CD4-positive, alpha-beta T cell treated with Interleukin-6 at 100 ng/mL for 8 hours (primary cell): ENCODE data around the gene ZDHHC11.
"Not testable (repeated sequence)": the region's sequence is repeated elsewhere in the genome, so short reads cannot be mapped to it uniquely, and the experiment has no call there.

Experiments used
- DNase-seq: peaks from one replicate; pipeline ENCODE4 v3.0.0-alpha.2; 2020; ENCODE audit warnings: mixed read lengths, low spot score

Gene ZDHHC11

DNA sequence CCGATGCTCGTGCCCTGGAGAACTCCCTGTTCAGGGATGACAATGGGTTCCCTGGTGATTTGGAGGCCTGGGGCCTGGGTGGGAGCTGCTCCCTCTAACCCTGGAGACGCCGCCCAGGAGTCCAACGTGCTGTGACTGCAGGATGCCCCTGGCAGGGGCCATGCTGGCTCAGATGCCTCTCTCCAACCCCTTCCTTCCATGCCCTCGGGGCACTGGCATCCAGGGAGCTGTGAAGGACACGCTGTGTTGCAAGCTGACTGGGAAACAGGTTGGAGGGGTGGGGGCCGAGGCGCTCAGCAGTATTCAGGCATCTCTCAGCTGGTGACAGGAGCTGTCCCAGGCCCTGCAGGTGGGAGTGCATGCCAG is 75.2 kb downstream of the ZDHHC11 start:
- not testable (repeated sequence) for DNase-seq

DNA sequence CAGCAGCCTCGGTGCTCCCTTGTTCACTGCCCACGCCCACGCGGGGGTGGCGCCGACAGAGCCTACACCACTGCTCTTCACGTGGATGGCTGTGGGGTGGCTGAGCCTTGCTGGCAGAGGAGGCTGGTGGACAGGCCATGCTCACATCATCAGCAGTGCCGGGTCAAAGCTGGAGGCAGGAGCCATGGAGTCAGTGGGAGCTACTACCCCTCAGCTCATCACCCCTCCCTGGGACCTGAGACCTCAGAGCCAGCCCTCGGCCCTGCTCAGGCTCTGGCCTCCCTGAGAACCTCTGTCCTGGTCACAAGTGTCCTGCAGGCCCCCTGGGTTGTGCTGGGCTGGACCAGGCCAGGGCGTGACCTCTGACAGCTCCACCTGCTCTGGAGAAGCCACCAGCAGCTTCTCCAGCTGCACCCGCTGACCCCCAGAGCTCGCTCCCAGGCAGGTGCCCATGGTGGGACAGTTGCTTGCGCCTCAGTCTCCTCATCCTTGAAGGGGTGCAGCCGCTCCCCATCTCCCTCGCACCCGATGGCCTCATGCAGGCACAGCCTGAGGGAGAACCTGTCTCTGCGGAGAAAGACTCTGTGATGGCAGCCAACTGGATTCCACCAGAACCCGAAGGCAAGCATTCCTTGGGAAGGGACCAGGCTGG is 75.8 kb downstream of the ZDHHC11 start:
- not testable (repeated sequence) for DNase-seq

DNA sequence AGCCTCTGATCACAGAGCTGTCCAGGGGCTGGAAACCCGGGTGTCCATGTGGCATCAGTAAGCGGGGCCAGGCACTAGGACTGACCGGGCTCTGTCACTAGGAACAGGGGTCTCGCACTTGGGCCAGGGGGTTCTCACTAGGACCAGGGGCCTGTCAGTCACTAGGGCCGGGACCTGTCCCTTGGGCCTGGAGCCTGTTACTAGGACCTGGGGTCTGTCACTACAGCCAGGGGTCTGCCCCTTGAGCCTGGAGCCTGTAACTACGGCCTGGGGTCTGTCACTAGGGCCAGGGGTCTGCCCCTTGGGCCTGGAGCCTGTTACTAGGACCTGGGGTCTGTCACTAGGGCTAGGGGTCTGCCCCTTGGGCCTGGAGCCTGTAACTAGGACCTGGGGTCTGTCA is 76.5 kb downstream of the ZDHHC11 start:
- not testable (repeated sequence) for DNase-seq

- no peak for DNase-seq
Measured at GRCh38 chr5:773517-774264, 77.1 kb downstream of the ZDHHC11 start.

DNA sequence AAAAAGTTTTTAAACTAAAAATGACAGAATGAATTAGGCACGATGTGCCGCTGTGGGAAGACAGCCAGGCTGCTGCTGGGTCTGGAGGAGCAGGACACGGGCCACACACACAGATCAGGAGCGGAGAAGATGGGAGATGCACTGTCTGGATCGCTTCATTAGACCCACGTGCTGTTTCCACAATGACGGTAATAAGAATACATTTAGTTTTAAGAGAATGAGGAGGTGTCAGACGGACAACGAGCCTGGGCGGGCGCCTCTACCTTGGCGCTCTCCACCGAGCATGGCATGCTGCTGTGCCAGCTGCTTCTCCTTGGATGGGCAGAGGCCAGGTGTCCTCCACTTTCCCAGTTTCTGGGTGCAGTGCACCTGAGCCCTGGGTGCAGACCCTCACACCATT is 77.9 kb downstream of the ZDHHC11 start:
- DNase-seq = not testable (repeated sequence)

GRCh38 chr5:772547-772890 is 78.3 kb downstream of the ZDHHC11 start:
- not testable (repeated sequence) for DNase-seq

GRCh38 chr5:771841-772546 is 78.8 kb downstream of the ZDHHC11 start:
- not testable (repeated sequence) for DNase-seq

DNA sequence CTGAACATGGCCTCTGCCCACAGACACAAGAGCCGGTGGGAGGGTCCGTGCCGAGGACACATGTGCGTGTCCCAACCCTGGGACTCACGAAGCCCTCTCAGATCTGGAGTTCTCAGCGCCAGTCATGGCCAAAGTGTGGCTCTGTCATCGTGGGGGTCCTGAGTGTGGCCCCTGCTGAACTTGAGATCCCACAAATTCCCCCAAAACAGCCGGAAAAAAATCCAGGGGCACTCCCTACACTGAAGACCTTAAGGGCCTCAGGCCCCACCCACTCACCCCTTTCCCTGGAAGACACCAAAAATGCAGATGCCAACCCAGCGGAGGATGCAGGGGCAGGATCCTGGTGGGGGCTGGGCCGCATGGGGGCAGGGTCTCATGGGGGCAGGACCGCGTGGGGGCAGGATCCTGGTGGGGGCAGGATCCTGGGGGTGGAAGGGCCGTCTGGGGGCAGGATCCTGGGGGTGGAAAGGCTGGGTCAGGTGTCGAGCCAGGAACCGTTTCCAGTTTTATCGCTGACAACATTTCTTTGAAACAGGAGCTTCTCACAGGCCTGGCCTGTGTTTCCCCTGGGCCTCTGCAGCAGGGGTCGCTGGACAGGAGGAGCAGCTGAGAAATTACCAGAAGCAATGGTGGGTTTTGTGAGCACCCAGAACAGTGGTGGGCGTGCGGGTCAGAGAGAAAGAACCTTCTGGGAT is 79.6 kb downstream of the ZDHHC11 start:
- DNase-seq = not testable (repeated sequence)

- DNase-seq = not testable (repeated sequence)
Measured at GRCh38 chr5:770585-770984, 80.2 kb downstream of the ZDHHC11 start.

GRCh38 chr5:769485-770145 is 81.2 kb downstream of the ZDHHC11 start:
- not testable (repeated sequence) for DNase-seq

GRCh38 chr5:766666-767431 is 83.9 kb downstream of the ZDHHC11 start:
- DNase-seq = no peak

- DNase-seq = no peak
Measured at GRCh38 chr5:765948-766631, 84.7 kb downstream of the ZDHHC11 start.

GRCh38 chr5:763998-764781 is 86.6 kb downstream of the ZDHHC11 start:
- DNase-seq = no peak

GRCh38 chr5:763397-763796 is 87.4 kb downstream of the ZDHHC11 start:
- DNase-seq = no peak

- not testable (repeated sequence) for DNase-seq
Measured at GRCh38 chr5:762996-763395, 87.8 kb downstream of the ZDHHC11 start.

DNA sequence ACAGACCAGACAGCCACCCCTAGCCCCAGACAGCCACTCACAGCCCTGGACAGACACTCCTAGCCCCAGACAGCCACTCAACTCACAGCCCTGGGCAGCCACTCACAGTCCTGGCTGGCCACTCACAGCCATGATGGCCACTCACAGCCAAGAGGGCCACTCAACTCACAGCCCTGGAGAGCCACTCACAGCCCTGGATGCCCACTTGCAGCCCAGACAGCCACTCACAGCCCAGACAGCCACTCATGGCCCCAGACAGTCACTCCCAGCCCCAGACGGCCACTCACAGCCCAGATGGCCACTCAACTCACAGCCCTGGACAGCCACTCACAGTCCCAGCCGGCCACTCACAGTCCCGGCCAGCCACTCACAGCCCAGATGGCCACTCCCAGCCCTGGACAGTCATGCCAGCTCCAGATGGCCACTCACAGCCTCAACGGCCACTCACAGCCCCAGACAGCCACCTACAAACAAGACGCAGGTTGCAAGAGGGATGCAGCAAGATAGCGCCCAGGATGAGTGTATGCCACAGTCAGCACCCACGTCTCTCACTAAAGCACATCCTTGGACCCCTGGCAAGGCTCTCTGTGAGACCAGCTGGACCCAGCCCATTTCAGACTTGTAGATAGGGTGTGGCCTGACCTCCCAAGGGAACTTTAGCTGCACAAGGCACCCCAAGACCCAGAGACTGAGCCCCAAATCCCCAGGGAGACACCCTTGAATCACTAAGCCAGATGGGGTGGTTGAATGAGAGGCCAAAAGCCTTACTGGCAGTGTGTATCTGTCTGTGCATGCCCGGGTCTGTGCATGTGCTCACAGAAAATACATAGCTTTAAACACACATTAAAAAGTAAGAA is 88.7 kb downstream of the ZDHHC11 start:
- no peak for DNase-seq

- no peak for DNase-seq
Measured at GRCh38 chr5:761059-761771, 89.6 kb downstream of the ZDHHC11 start.
